HepG2 (cell line): ENCODE results near the gene MTRF1. TPM values are rescaled to one million over a fixed set of nuclear protein-coding genes. Genes with fewer than 3 reads are reported as not detected.

Source experiments
- ATAC-seq: fragments of 200-7000 bp; cut with Tn5 transposase; 3 replicates; pipeline ENCODE4 v1.9.1; 2020; ENCODE audit warnings: mild to moderate bottlenecking, moderate library complexity
- BruUV-seq: library from RNA; stranded (reverse); fragments of 400-500 nt; replicated peaks from 2 replicates; lab custom pipeline; 2021; lab: Mats Ljungman, UMichigan
- CTCF ChIA-PET: fragments of 300-600 bp; formaldehyde crosslinking; extraction: SDS; loops from one replicate; lab custom pipeline; 2021; ENCODE audit warnings: low total read pairs, inconsistent platforms, low intra/inter-chr PET ratio; lab: Yijun Ruan, JAX
- POLR2A ChIA-PET: fragments of 350-600 bp; sonication (Branson Sonifier 250); formaldehyde crosslinking; loops from one replicate; lab custom pipeline; 2020; ENCODE audit warnings: antibody characterized with exemption, inconsistent platforms; lab: Yijun Ruan, JAX
- DNase-seq: peaks from one replicate; pipeline ENCODE4 v3.0.0-alpha.2; 2015; ENCODE audit warnings: low spot score
- FAIRE-seq: peaks from 3 replicates; lab custom pipeline; 2011; peaks lifted over from hg19 to GRCh38; lab: Jason Lieb, UNC
- H2AFZ ChIP-seq: one replicate; pipeline ENCODE4 v1.6.1; 2011; ENCODE audit warnings: low read length, inconsistent platforms
- H3K27ac ChIP-seq: fragments of 300-600 bp; 3 replicates; pipeline ENCODE4 v1.8.0; 2011; ENCODE audit warnings: mixed run types, mild to moderate bottlenecking, mixed read lengths, low read length, inconsistent platforms; ENCODE audit not compliant: insufficient read depth; ENCODE audit errors: extremely low read length
- H3K27me3 ChIP-seq, 2 experiments: fragments of 200-600 bp in 1 of 2; 2 replicates in 1 of 2; 3 replicates in 1 of 2; pipeline versions ENCODE4 v1.6.0 to v1.8.0; 2011; ENCODE audit warnings: low read length in 2 of 2, mild to moderate bottlenecking in 2 of 2, moderate library complexity in 2 of 2, inconsistent platforms in 1 of 2; ENCODE audit not compliant: insufficient read depth in 2 of 2, control insufficient read depth in 1 of 2
- H3K36me3 ChIP-seq, 2 experiments: fragments of 200-600 bp in 1 of 2; replicated peaks in 1 of 2; 2 replicates in 1 of 2; 3 replicates in 1 of 2; pipeline versions ENCODE4 v1.5.1 to v1.8.0; 2011; ENCODE audit warnings: low read length in 2 of 2, inconsistent platforms in 1 of 2; ENCODE audit not compliant: insufficient read depth in 2 of 2, control insufficient read depth in 1 of 2
- H3K4me1 ChIP-seq: 2 replicates; pipeline ENCODE4 v1.5.1; 2012; ENCODE audit warnings: low read length, inconsistent platforms; ENCODE audit not compliant: insufficient read depth
- H3K4me2 ChIP-seq: 2 replicates; pipeline ENCODE4 v1.6.0; 2011; ENCODE audit warnings: low read depth, low read length, inconsistent platforms
- H3K4me3 ChIP-seq, 3 experiments: fragments of 200-600 bp in 1 of 3; sonication (generic), shearing (Covaris generic) in 1 of 3; replicated peaks in 1 of 3; 2 replicates each; pipeline ENCODE4 v1.5.1; 2011 to 2016; ENCODE audit warnings: low read length in 3 of 3, inconsistent platforms in 2 of 3, low read depth in 2 of 3, mild to moderate bottlenecking in 2 of 3, control low read depth in 1 of 3, mixed read lengths in 1 of 3; ENCODE audit not compliant: insufficient read depth in 1 of 3
- H3K79me2 ChIP-seq: one replicate; pipeline ENCODE4 v1.6.1; 2011; ENCODE audit warnings: low read length, inconsistent platforms; ENCODE audit not compliant: insufficient read depth
- H3K9ac ChIP-seq: 2 replicates; pipeline ENCODE4 v1.6.0; 2011; ENCODE audit warnings: mild to moderate bottlenecking, low read depth, low read length, inconsistent platforms; ENCODE audit not compliant: insufficient read depth
- H3K9me3 ChIP-seq: 2 replicates; pipeline ENCODE4 v1.5.1; 2012; ENCODE audit warnings: mild to moderate bottlenecking, low read length
- H4K20me1 ChIP-seq: 2 replicates; pipeline ENCODE4 v1.6.0; 2011; ENCODE audit warnings: inconsistent platforms, mild to moderate bottlenecking, low read length, moderate library complexity; ENCODE audit not compliant: insufficient read depth
- CTCF ChIP-seq: sonication (generic); formaldehyde crosslinking; IDR thresholded peaks from 2 replicates; pipeline ENCODE4 v1.5.0; 2020; ENCODE audit warnings: mild to moderate bottlenecking, missing genetic modification reagents, moderate library complexity
- GATA4 ChIP-seq: sonication (generic); IDR thresholded peaks from 2 replicates; pipeline ENCODE4 v1.6.1; 2016; ENCODE audit warnings: antibody characterized with exemption, low read depth, borderline replicate concordance
- HINFP ChIP-seq: sonication (generic); formaldehyde crosslinking; IDR thresholded peaks from 2 replicates; pipeline ENCODE4 v1.4.0; 2020; ENCODE audit warnings: low read depth, mild to moderate bottlenecking, missing genetic modification reagents
- HMG20A ChIP-seq: IDR thresholded peaks from 2 replicates; pipeline ENCODE4 v1.6.1; 2016; ENCODE audit warnings: borderline replicate concordance
- ISL2 ChIP-seq: sonication (generic); formaldehyde crosslinking; IDR thresholded peaks from 2 replicates; pipeline ENCODE4 v1.5.0; 2020; ENCODE audit warnings: missing genetic modification reagents
- PRDM15 ChIP-seq: sonication (generic); formaldehyde crosslinking; IDR thresholded peaks from 2 replicates; pipeline ENCODE4 v1.4.0; 2020; ENCODE audit warnings: missing genetic modification reagents
- STAG1 ChIP-seq: sonication (generic); formaldehyde crosslinking; IDR thresholded peaks from 2 replicates; pipeline ENCODE4 v1.4.0; 2020; ENCODE audit warnings: missing genetic modification reagents
- TEAD2 ChIP-seq: sonication (generic); formaldehyde crosslinking; IDR thresholded peaks from 2 replicates; pipeline ENCODE4 v1.9.0; 2021; ENCODE audit warnings: missing genetic modification reagents
- THAP11 ChIP-seq: IDR thresholded peaks from 2 replicates; pipeline ENCODE4 v1.6.1; 2016; ENCODE audit warnings: missing biosample characterization, missing genetic modification reagents
- ZNF431 ChIP-seq: sonication (generic); formaldehyde crosslinking; IDR thresholded peaks from 2 replicates; pipeline ENCODE4 v1.9.0; 2022; ENCODE audit warnings: missing genetic modification reagents, low read depth, mild to moderate bottlenecking, borderline replicate concordance
- ZNF629 ChIP-seq: sonication (generic); formaldehyde crosslinking; conservative IDR thresholded peaks from 2 replicates; pipeline ENCODE4 v1.5.0; 2020; ENCODE audit warnings: missing genetic modification reagents
- WGBS: methylation state at CpG from one replicate; pipeline ENCODE4 v1.1.6; 2017; ENCODE audit warnings: low lambda C conversion rate; 5-methylcytosine and 5-hydroxymethylcytosine counted together
- in situ Hi-C: cut with HindIII; loops from 2 replicates; pipeline ENCODE4 v1.10.0; 2017; ENCODE audit warnings: low pct_unique_long_range_greater_than_20kb; ENCODE audit not compliant: extremely low pct_ligation_motif_present
- intact Hi-C: fragments of 100-400 bp; cut with micrococcal nuclease; formaldehyde crosslinking; loops from one replicate; pipeline ENCODE4 v1.10.0; 2022; ENCODE audit not compliant: unreplicated experiment
- polyA plus RNA-seq, 8 experiments: library from polyadenylated mRNA; depleted of rRNA in 3 of 8; stranded (reverse) in 7 of 8; unstranded in 1 of 8; fragments of >200 nt; fragmentation: Illumina TruSeq in 4 of 8; extraction: Trizol in 4 of 8; gene quantifications; 2 replicates each; pipeline versions ENCODE4 v1.2.1 to v1.2.3, GENCODE V29; 2011 to 2016; ENCODE audit warnings: low read depth in 4 of 8, missing spikeins in 1 of 8, mixed read lengths in 1 of 8; ENCODE audit not compliant: insufficient read depth in 1 of 8
- total RNA-seq, 5 experiments: library from RNA; depleted of rRNA; stranded (reverse); fragments of >200 nt; fragmentation: Illumina TruSeq; extraction: Trizol; gene quantifications; 2 replicates each; pipeline ENCODE4 v1.2.3, GENCODE V29; 2016; ENCODE audit warnings: low read depth in 1 of 5

Gene MTRF1
- total and polyA plus RNA-seq, 2 of the 13 experiments (the other 11 are each of a cell fraction or from before 2014, with no cell fraction given): 21.6 to 27.2 TPM

DNA sequence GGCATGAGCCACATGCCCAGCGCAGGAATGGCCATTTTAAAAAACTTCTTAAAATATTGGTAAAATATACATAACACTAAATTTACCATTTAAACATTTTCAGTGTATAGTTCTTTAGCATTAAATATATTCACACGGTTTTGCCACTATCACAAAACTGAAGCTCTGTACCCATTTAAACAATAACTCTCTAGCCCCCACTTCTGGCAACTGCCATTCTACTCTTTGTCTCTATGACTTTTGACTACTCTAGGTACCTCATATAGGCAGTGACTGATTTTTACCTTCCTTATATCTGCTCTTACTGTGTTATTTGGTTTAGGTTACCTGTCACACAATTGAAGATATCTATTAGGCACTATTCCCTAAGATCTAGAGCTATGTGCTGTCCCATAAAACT is 66.8 kb downstream of the MTRF1 start:
- intact Hi-C loops: loop anchor here (10.0 kb wide), 1 partner anchor 122 kb away; no protein-coding TSS in a partner anchor
- no TSS peak for BruUV-seq
- Histone ChIP-seq H3K9ac (no peak overlapping the region), H3K36me3 (no peaks in the 10 kb centered on the region), H4K20me1 (no peaks in the 10 kb centered on the region), H3K4me3 (no peak overlapping the region), H3K27ac (no peak overlapping the region), H2AFZ (no peak overlapping the region), H3K4me2 (no peak overlapping the region), H3K27me3 (no peaks in the 10 kb centered on the region; a peak in 1 of 5 replicates), H3K4me1 (peaks cover 37% of the 10 kb centered on the region), H3K79me2 (peaks cover 21% of the 10 kb centered on the region), H3K9me3 (no peaks in the 10 kb centered on the region)
- peak; percentile 45 for TF ChIP-seq CTCF (CRISPR knock-in tag)
- TF ChIP-seq TEAD2: no peak
- 0 out of 2 replicates have a peak, but pooled peaks have one; percentile 16 for TF ChIP-seq ZNF629 (CRISPR knock-in tag)
- peak; percentile 36; the same call in 1 of the 2 replicates for TF ChIP-seq THAP11 (CRISPR knock-in tag)
- TF ChIP-seq STAG1 (CRISPR knock-in tag): peak; percentile 54
- ATAC-seq (no peak), FAIRE-seq (no peak), DNase-seq (peak; percentile 16)
- ChIA-PET POLR2A (interaction anchor here (0.8 kb wide), 1 partner anchor 89 kb away, joined by 3 read pairs; no protein-coding TSS in a partner anchor), CTCF (interaction anchor here (1.2 kb wide), 1 partner anchor 121 kb away, joined by 3 read pairs; no protein-coding TSS in a partner anchor)
- 41% methylated on average over 2 of the region's 2 CpGs for WGBS
- in situ Hi-C loops: loop anchor here (10.0 kb wide), 1 partner anchor 132 kb away; the partner anchor contains the start of gene WBP4

DNA sequence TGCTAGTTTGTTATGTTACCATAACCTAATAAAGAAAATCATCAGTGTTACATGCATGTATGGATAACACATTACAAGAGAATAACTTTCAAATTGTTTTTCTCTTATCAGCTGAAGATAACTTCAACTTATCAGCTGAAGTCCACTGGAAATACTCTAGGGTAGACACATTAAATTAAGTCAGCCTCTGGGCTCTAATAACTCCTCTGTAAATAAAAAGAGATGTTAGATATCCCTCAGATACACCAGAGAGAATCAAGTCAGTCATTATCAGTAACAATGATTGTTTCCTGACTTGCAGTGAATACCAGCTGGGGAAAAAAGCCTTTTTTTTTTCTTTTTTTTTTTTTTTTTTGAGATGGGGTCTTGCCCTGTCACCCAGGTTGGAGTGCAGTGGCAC is 67.4 kb downstream of the MTRF1 start:
- in situ Hi-C loops: loop anchor here (10.0 kb wide), 1 partner anchor 131 kb away; the partner anchor contains the start of gene WBP4
- no TSS peak for BruUV-seq
- CTCF ChIA-PET: interaction anchor here (1.2 kb wide), 1 partner anchor 121 kb away, joined by 3 read pairs; no protein-coding TSS in a partner anchor
- TF ChIP-seq HMG20A (CRISPR knock-in tag) (no peak), ISL2 (no peak), PRDM15 (no peak), HINFP (CRISPR knock-in tag) (no peak), ZNF431 (CRISPR knock-in tag) (no peak), GATA4 (no peak)

More for the DNA sequence above, 67.4 kb downstream of the MTRF1 start:
- POLR2A ChIA-PET: interaction anchor here (0.8 kb wide), 1 partner anchor 88 kb away, joined by 3 read pairs; no protein-coding TSS in a partner anchor
- Histone ChIP-seq H3K9me3 (no peaks in the 10 kb centered on the region), H2AFZ (no peak overlapping the region), H3K27ac (no peak overlapping the region), H3K79me2 (peaks cover 21% of the 10 kb centered on the region), H3K9ac (no peak overlapping the region), H3K4me3 (peak overlapping the region in 1 of 3 experiments; percentile 75; a peak in 1 of 6 replicates), H3K4me1 (peaks cover 42% of the 10 kb centered on the region), H3K4me2 (peak overlapping the region; percentile 87), H3K27me3 (no peaks in the 10 kb centered on the region; a peak in 1 of 5 replicates), H3K36me3 (no peaks in the 10 kb centered on the region), H4K20me1 (no peaks in the 10 kb centered on the region)
- ATAC-seq: no peak
- intact Hi-C loops: loop anchor here (10.0 kb wide), 1 partner anchor 121 kb away; no protein-coding TSS in a partner anchor
- FAIRE-seq: no peak
- DNase-seq: no peak
